ENCODE results near the gene DPYSL5.
"Not testable (repeated sequence)": the region's sequence is repeated elsewhere in the genome, so short reads cannot be mapped to it uniquely, and the experiment has no call there.

Gene DPYSL5

GRCh38 chr2:26847655-26848335 is at the start of gene DPYSL5:
Gene DPYSL5, plus strand, starts transcription at chr2:26848132. Its CDS starts 50,368 bp downstream, at chr2:26898500.
- DNase-seq (ENCODE audit: low read depth, low spot score), result no peak
- H3K27ac ChIP-seq, result no peak within 1 kb of the TSS

- no peak for DNase-seq (ENCODE audit: low read depth, low spot score)
- H3K27ac ChIP-seq, result no peak overlapping the region
Observed at GRCh38 chr2:26801328-26801727, 46.6 kb upstream of the DPYSL5 start.

GRCh38 chr2:26801796-26802195 is 46.1 kb upstream of the DPYSL5 start:
- DNase-seq (ENCODE audit: low read depth, low spot score), result no peak
- H3K27ac ChIP-seq, result no peak overlapping the region

- peak overlapping the region; percentile 82 for H3K27ac ChIP-seq
Observed at GRCh38 chr2:26805241-26805676, 42.7 kb upstream of the DPYSL5 start.

GRCh38 chr2:26807788-26808460 is 40.0 kb upstream of the DPYSL5 start:
- no peak overlapping the region for H3K27ac ChIP-seq
- no peak for DNase-seq (ENCODE audit: low read depth, low spot score)

More at GRCh38 chr2:26805241-26805676, 42.7 kb upstream of the DPYSL5 start:
- peak; percentile 98 for DNase-seq (ENCODE audit: low read depth, low spot score)

GRCh38 chr2:26809211-26809610 is 38.7 kb upstream of the DPYSL5 start:
- no peak for DNase-seq (ENCODE audit: low read depth, low spot score)
- no peak overlapping the region for H3K27ac ChIP-seq

- no peak for DNase-seq (ENCODE audit: low read depth, low spot score)
- H3K27ac ChIP-seq, result no peak overlapping the region
Observed at GRCh38 chr2:26809876-26810577, 37.9 kb upstream of the DPYSL5 start.

GRCh38 chr2:26811261-26811660 is 36.7 kb upstream of the DPYSL5 start:
- H3K27ac ChIP-seq, result no peak overlapping the region
- DNase-seq (ENCODE audit: low read depth, low spot score), result no peak

GRCh38 chr2:26811791-26812694 is 35.9 kb upstream of the DPYSL5 start:
- H3K27ac ChIP-seq, result no peak overlapping the region
- DNase-seq (ENCODE audit: low read depth, low spot score), result no peak

- no peak for DNase-seq (ENCODE audit: low read depth, low spot score)
- no peak overlapping the region for H3K27ac ChIP-seq
Observed at GRCh38 chr2:26812731-26813130, 35.2 kb upstream of the DPYSL5 start.

GRCh38 chr2:26814072-26814765 is 33.7 kb upstream of the DPYSL5 start:
- DNase-seq (ENCODE audit: low read depth, low spot score); H3K27ac ChIP-seq: not testable (repeated sequence)

- no peak overlapping the region for H3K27ac ChIP-seq
- no peak for DNase-seq (ENCODE audit: low read depth, low spot score)
Observed at GRCh38 chr2:26816893-26817292, 31.0 kb upstream of the DPYSL5 start.

- no peak overlapping the region for H3K27ac ChIP-seq
- no peak for DNase-seq (ENCODE audit: low read depth, low spot score)
Observed at GRCh38 chr2:26818255-26818654, 29.7 kb upstream of the DPYSL5 start.

GRCh38 chr2:26818972-26819371 is 29.0 kb upstream of the DPYSL5 start:
- H3K27ac ChIP-seq, result no peak overlapping the region
- no peak for DNase-seq (ENCODE audit: low read depth, low spot score)

- H3K27ac ChIP-seq, result no peak overlapping the region
- DNase-seq (ENCODE audit: low read depth, low spot score), result no peak
Observed at GRCh38 chr2:26820932-26821331, 27.0 kb upstream of the DPYSL5 start.

GRCh38 chr2:26822877-26823276 is 25.1 kb upstream of the DPYSL5 start:
- no peak for DNase-seq (ENCODE audit: low read depth, low spot score)
- H3K27ac ChIP-seq, result no peak overlapping the region

GRCh38 chr2:26838121-26838906 is 9.6 kb upstream of the DPYSL5 start:
- no peak overlapping the region for H3K27ac ChIP-seq
- DNase-seq (ENCODE audit: low read depth, low spot score), result no peak

- H3K27ac ChIP-seq, result no peak overlapping the region
- no peak for DNase-seq (ENCODE audit: low read depth, low spot score)
Observed at GRCh38 chr2:26840937-26841610, 6.9 kb upstream of the DPYSL5 start.

Measured in epithelial cell of prostate (primary cell).